Amniotic epithelial cell (primary cell): ENCODE results near the gene KATNIP.

ENCODE experiments used
- DNase-seq: peaks from one replicate; pipeline ENCODE4 v3.0.0-alpha.2; 2010; ENCODE audit warnings: low read depth

Gene KATNIP

DNA sequence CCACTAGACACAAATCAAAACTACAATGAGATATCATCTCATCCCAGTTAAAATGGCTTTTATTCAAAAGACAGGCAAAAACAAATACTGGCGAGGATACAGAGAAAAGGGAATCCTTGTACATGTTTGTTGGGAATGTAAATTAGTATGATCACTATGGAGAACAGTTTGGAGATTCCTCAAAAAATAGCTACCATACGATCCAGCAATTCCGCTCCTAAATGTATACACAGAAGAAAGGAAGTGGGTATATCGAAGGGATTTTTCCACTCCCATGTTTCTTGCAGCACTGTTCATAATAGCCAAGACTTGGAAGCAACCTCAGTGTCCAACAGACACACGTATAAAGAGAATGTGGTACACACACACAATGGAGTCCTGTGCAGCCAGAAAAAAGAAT, 35.3 kb downstream of the KATNIP start:
- no peak for DNase-seq

DNA sequence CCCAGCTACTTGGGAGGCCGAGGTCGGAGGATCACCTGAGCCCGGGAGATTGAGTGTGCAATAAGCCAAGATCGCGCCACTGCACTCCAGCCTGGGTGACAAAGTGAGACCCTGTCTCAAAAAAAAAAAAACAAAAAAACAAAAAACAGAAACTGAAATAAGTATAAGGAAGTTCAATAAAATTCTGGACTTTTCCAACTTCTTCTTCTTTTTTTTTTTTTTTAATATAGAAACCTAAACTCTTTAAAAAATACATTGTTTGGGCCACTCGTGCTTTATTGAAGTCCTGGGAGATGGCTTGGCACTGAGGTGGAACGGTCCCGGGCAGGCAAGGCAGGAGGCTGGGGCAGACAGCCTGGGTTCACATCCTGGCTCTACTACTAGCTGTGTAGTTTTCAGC, 36.8 kb downstream of the KATNIP start:
- no peak for DNase-seq

DNA sequence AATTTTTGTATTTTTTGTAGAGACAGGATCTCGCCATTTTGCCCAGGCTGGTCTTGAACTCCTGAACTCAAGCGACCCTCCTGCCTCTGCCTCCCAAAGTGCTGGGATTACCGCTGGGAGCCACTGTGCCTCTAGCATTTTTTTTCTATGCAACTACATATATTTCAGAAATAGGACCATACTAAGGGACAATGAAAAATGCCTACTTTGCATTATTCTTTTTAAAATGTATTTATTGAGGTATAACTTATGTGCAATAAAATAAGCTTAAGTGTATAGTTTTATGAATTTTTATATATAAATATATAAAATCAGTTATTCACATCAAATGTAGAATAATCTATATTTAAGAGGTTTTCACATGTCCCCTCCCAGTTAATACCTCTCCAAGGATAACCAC, 38.1 kb downstream of the KATNIP start:
- no peak for DNase-seq

DNA sequence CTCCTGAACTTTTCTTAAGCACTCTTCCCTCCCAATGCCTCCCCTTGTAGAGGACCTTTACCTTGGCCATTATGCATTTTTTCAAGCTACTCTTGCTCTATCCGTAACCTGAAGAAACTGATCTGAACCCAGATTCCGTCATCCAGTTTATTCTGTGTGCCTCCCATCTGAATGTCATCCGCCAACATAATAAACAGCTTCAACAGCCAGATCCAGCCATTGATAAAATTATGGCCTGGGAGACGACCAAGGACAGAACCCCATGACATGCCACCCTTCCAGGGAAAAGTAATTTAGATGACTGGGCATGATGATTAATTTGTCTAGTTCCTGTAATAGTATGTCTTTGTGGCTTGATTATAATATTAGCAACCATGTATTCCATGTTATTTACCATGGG, 41.9 kb downstream of the KATNIP start:
- DNase-seq, result no peak

DNA sequence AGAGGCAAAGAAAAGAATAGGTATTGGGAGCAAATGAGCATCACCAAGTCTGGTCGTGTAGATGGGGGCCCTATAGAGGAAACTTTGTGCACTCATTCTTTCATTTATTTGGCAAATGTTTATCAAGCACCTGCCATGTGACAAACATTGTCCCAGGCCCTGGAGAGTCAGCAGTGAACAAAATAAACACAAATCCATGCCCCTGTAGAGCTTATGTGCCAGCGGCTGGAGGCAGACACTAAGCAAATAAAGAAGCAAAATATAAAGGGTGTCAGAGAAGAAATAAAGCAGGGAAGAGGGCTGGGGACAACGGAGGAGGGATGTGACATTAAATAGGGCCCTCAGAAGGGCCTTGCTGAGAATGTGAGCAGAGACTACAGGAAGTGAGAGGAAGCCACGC, 45.5 kb downstream of the KATNIP start:
- DNase-seq, result no peak

DNA sequence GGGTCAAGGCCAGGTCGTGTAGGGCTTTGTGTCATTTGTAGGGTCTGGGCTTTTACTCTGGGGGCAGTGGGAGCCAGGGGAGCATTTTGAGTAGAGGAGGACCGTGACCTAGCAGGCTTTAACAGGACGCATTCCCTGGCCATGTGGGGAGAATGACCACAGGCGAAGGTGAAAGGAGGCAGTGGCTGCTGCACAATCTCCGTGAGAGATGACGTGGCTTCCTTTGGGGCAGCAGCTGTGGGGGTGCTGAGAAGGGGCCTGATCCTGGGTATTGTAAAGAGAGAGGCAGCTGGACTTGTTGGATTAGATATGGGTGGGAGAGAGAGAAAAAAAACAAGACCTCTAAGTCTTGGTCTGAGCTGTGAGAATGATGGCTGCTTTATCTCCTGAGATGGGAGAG, 46.0 kb downstream of the KATNIP start:
- peak; percentile 64 for DNase-seq

DNA sequence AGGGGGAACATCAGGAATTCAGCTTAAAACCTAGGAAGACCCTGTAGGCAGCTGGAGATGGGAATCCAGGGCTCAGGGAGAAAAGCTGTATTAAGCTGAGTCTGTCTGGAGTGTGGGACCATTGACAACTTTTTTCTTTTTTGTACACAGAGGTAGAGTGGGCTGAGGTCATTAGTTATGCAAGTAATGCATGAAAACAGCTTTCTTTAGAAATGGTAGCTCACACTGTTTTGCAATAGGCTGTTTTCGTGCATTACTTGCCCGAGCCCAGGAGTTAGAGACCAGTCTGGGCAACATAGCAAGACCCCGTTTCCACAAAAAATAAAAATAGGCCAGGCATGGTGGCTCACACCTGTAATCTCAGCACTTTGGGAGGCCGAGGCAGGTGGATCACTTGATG, 46.5 kb downstream of the KATNIP start:
- peak; percentile 81 for DNase-seq

DNA sequence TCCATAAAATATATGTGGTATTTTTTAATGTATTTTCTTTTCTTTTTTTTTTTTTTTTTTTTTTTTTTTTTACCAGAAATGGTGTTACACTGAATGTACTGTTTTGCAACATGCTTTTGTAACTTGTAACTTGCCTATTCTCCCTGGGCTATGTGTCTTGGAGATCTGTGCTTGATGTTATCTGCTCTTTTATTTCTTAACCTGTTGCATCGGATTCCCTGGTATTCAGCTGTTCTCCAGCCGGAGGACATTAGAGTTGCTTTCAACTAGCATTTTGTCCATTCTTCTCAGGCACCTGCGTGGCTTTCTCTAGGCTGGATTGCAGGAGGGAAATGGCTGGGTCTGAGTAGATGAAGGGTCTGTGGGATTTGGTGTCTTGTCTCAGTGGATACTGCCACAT, 47.4 kb downstream of the KATNIP start:
- DNase-seq, result peak; percentile 71

DNA sequence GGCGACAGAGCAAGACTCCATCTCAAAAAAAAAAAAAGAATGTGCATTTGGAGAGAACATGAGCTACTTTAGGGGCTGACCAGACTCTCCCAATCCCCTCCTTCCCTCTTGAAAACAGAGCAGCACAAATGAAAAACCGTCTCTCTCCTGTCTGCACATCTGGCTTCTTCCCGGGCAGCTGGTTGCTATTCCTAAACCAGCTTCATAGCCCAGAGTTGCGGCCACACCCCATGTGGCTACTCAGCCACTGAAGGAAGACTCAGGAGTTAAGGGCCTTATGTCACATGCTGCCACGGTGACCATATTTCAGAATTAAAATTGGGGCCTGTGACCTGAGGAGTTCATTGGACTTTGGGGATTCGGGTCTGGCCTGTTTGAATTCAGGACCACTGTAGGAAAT, 48.3 kb downstream of the KATNIP start:
- no peak for DNase-seq

DNA sequence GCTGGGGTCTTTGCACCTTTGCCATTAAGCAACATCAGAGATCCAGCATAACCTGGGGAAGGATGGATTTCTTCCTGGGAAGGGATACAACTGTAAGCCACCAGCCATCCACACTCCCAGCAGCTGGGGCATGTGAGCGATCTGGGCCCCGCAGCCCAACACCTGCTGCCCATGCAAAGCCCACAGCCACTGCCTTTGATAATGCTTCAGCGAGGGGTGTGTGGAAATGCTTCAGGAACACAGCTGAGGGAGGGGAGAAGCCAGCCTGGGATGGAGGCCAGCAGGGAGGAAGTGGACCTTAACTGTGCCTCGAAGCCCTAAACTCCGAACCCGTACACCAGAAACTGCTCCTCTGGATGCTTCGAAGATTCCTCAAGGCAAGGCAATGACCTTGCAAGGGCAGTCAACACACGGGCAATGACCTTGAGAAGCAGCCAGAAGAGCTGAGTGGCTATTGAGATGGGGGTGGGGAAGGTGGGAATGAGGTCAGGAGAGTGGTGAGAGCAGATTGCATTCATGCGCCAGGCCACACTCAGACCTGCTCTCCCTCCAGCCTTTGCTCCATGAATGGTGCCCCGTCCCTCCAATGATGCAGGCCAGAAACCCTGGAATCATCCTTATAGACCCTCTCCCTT, 49.1 kb downstream of the KATNIP start:
- no peak for DNase-seq

DNA sequence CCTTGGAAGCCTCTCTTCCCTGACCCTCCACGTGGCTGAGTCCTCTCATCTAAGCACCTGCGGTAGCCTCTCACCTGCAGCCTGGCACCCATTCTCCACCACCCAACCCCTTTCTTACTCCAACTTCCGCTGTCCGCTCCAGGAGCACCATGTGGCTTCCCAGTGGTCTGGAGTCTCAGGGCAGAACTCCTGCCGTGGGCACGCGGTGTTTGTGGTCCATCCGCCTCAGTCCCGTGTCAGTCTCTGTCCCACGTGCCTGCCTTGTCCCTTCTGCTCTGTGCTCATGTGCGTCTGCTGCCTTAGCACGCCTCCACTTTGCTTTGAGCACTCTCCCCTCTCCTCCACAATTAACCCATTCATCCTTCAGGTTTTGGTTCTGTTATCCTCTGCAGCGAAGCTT, 49.7 kb downstream of the KATNIP start:
- no peak for DNase-seq
